H1 (cell line): ENCODE results near the gene RSPO1. TPM values are rescaled to one million over a fixed set of nuclear protein-coding genes. Genes with fewer than 3 reads are reported as not detected.

Experiments
- CHD7 ChIP-seq: fragments of 300-600 bp; sonication (generic); IDR thresholded peaks from 2 replicates; pipeline ENCODE4 v1.7.1; 2012; ENCODE audit warnings: low read length, moderate library complexity, mild to moderate bottlenecking, inconsistent platforms; ENCODE audit not compliant: insufficient replicate concordance
- polyA plus RNA-seq, 7 experiments: library from polyadenylated mRNA; depleted of rRNA in 3 of 7; stranded (reverse) in 5 of 7; unstranded in 2 of 7; fragments of >200 nt in 5 of 7; fragments of 200-250 nt in 2 of 7; gene quantifications; 1 replicate in 5 of 7; 2 replicates in 1 of 7; 4 replicates in 1 of 7; pipeline versions ENCODE4 v1.2.1 to v1.2.3, GENCODE V29; 2011 to 2013; ENCODE audit warnings: missing spikeins in 2 of 7, mixed read lengths in 2 of 7
- total RNA-seq: library from RNA; stranded (reverse); fragmentation: NEBNext Ultra II Directional; extraction: Animal tissue kit (Norgen Biotek cat#: 25700); gene quantifications from 2 replicates; pipeline ENCODE4 v1.2.1, GENCODE V29; 2021

RSPO1 gene
- total and polyA plus RNA-seq, 2 of the 8 experiments (the other 6 are each of a cell fraction or from before 2014, with no cell fraction given), result 0.39 TPM; not detected in 1

- TF ChIP-seq CHD7, result no peak
These were observed 28.8 kb upstream of the RSPO1 start (continued) for GRCh38 chr1:37663426-37664000.
